ENCODE results near the gene CEBPZ. TPM values are rescaled to one million over a fixed set of nuclear protein-coding genes. Genes with fewer than 3 reads are reported as not detected.

CEBPZ gene
- total RNA-seq, 1 experiment from 2014 or later = 146 TPM

- Mint-ChIP-seq H3K27me3 (ENCODE audit: low read depth) (no peaks in the 10 kb centered on the region), H3K36me3 (peaks cover 37% of the 10 kb centered on the region), H3K4me1 (peaks cover 22% of the 10 kb centered on the region), H3K4me3 (no peak overlapping the region), H3K27ac (no peak overlapping the region; the same call in 1 of the 2 replicates), H3K9me3 (no peaks in the 10 kb centered on the region)
- no peak for ATAC-seq
- ChIA-PET POLR2A (no interaction called here), CTCF (no interaction called here)
- TF ChIP-seq USF2 (CRISPR knock-in tag; IDR thresholded peaks at IDR 0.05) = no peak
- no peak for TF ChIP-seq ZNF671 (CRISPR knock-in tag; IDR thresholded peaks at IDR 0.05)
- TF ChIP-seq PRDM15 (CRISPR knock-in tag; IDR thresholded peaks at IDR 0.05) = no peak
- no peak for TF ChIP-seq USF1 (CRISPR knock-in tag; IDR thresholded peaks at IDR 0.05)
- no peak for TF ChIP-seq TCF7 (CRISPR knock-in tag; IDR thresholded peaks at IDR 0.05; ENCODE audit: low read depth)
- TF ChIP-seq RORB (CRISPR knock-in tag; IDR thresholded peaks at IDR 0.05) = no peak
- TF ChIP-seq ZNF512 (CRISPR knock-in tag; IDR thresholded peaks at IDR 0.05; ENCODE audit: borderline replicate concordance) = no peak
- no peak for TF ChIP-seq TP53 (CRISPR knock-in tag; IDR thresholded peaks at IDR 0.05)
- TF ChIP-seq ELF4 (CRISPR knock-in tag; IDR thresholded peaks at IDR 0.05; ENCODE audit: low read depth) = no peak
- TF ChIP-seq MAX (CRISPR knock-in tag; IDR thresholded peaks at IDR 0.05) = no peak
- no peak for TF ChIP-seq NFATC4 (CRISPR knock-in tag; IDR thresholded peaks at IDR 0.05)
- no peak for TF ChIP-seq GTF2I (CRISPR knock-in tag; conservative IDR thresholded peaks at IDR 0.05)
- no peak for TF ChIP-seq KAT7 (CRISPR knock-in tag; IDR thresholded peaks at IDR 0.05; ENCODE audit: borderline replicate concordance)
- TF ChIP-seq ZNF317 (CRISPR knock-in tag; IDR thresholded peaks at IDR 0.05; ENCODE audit: borderline replicate concordance, low read depth) = no peak
- TF ChIP-seq CDX4 (CRISPR knock-in tag; IDR thresholded peaks at IDR 0.05; ENCODE audit: borderline replicate concordance) = no peak
- DNase-seq (ENCODE audit: low spot score) = no peak
Measured at GRCh38 chr2:37274359-37274965, 43.1 kb upstream of the CEBPZ start.

- Mint-ChIP-seq H3K4me1 (peaks cover 22% of the 10 kb centered on the region), H3K9me3 (no peaks in the 10 kb centered on the region), H3K27ac (peak overlapping the region; percentile 6; the same call in 1 of the 2 replicates), H3K36me3 (peaks cover 49% of the 10 kb centered on the region), H3K27me3 (ENCODE audit: low read depth) (no peaks in the 10 kb centered on the region), H3K4me3 (no peak overlapping the region)
- ChIA-PET CTCF (interaction anchor here (0.9 kb wide), 1 partner anchor 606 kb away, joined by 4 read pairs; no protein-coding TSS in a partner anchor), POLR2A (no interaction called here)
- peak; percentile 92 for ATAC-seq
- peak; percentile 62 for DNase-seq (ENCODE audit: low spot score)
- TF ChIP-seq CDX4 (CRISPR knock-in tag; IDR thresholded peaks at IDR 0.05; ENCODE audit: borderline replicate concordance) (no peak), SMAD3 (CRISPR knock-in tag; IDR thresholded peaks at IDR 0.05; ENCODE audit: borderline replicate concordance) (no peak), ZSCAN18 (CRISPR knock-in tag; IDR thresholded peaks at IDR 0.05) (no peak), TCF7 (CRISPR knock-in tag; IDR thresholded peaks at IDR 0.05; ENCODE audit: low read depth) (no peak), AFF4 (CRISPR knock-in tag; IDR thresholded peaks at IDR 0.05; ENCODE audit: borderline replicate concordance) (no peak), NFATC4 (CRISPR knock-in tag; IDR thresholded peaks at IDR 0.05) (no peak)
Measured at GRCh38 chr2:37271376-37272067, 40.1 kb upstream of the CEBPZ start.
